ENCODE results near the gene ARGLU1.

Gene ARGLU1

DNA sequence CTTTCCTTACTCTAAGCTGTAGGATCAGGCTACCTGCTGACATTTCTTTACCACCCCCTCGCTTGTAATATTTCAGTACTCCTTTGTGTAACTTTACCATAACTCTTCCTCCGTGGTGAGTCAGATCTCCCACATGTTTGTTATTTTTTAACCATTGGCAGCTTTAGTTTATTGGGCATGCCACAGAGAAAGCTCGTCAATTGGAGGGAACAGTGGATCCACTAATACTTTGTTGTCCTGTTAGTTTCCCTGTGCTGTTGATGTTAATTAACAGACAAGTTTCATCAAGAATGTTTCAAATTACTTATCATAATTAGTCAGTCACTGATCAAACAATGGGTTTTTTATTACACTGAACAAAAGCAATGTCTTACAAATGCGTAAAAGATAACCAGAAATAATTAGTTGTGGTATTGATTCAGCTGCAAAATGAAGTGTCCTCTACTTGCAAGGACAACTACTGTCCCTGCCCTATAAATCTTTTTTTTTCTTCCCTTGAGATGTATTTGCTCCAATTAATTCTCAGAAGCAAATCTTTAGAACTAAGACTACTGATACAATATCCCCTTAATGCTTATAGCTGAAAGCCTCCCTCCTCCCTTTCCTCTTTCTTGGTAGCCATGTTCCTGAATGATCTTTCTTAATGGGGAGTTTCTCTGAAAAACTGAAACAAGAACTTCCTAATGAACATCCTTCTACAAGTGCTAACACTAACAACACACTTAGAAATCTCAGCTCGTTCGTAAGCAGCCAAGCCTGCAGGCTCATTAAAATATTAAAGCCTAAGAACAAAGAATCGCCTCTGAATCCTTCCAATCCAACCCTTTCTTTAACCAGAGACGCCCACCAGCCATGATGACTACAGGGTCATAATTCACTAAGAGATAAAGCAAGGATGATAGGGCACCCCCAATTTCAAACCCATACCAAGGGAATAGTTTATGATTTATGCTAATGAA lies 54.6 kb downstream of the ARGLU1 start:
- H4K5ac ChIP-seq (ENCODE audit: low read length) = no peak overlapping the region
- no peak for DNase-seq
- no peaks in the 10 kb centered on the region for H3K27me3 ChIP-seq (ENCODE audit: insufficient read depth, low read length, poor library complexity)
- H2BK120ac ChIP-seq (ENCODE audit: low read depth, low read length) = no peak overlapping the region
- no peak overlapping the region for H2BK5ac ChIP-seq (ENCODE audit: low read length)
- no CpG with 5 or more reads among the region's 8 CpGs for WGBS (ENCODE audit: extremely low coverage, insufficient coverage, low lambda C conversion rate)
- no peak overlapping the region for H3K4me2 ChIP-seq (ENCODE audit: low read length)
- H4K8ac ChIP-seq (ENCODE audit: low read depth, low read length) = no peak overlapping the region
- H2BK15ac ChIP-seq (replicated peaks; ENCODE audit: low read depth) = no peak overlapping the region
- peak overlapping the region; percentile 22 for H3K56ac ChIP-seq (ENCODE audit: low read length)
- no peaks in the 10 kb centered on the region for H3K36me3 ChIP-seq (ENCODE audit: control insufficient read depth, insufficient read depth, low read length)
- no peak overlapping the region for H3K27ac ChIP-seq (ENCODE audit: low read depth, low read length)
- H2AK5ac ChIP-seq (ENCODE audit: low read length) = no peak overlapping the region
- H3K18ac ChIP-seq (ENCODE audit: low read length) = no peak overlapping the region
- no peak overlapping the region for H3K4me3 ChIP-seq (ENCODE audit: low read length)
- H3K9ac ChIP-seq (ENCODE audit: low read length) = no peak overlapping the region
- H3K4me1 ChIP-seq (ENCODE audit: control insufficient read depth, low read depth, low read length) = peaks cover 2% of the 10 kb centered on the region
- no peak overlapping the region for H3K4ac ChIP-seq (ENCODE audit: low read depth, low read length)
- H3K23ac ChIP-seq (ENCODE audit: low read length) = no peak overlapping the region
- peaks cover 23% of the 10 kb centered on the region for H3K79me2 ChIP-seq (ENCODE audit: control insufficient read depth, insufficient read depth, low read length)
- peaks cover 3% of the 10 kb centered on the region for H3K79me1 ChIP-seq (ENCODE audit: low read length)

DNA sequence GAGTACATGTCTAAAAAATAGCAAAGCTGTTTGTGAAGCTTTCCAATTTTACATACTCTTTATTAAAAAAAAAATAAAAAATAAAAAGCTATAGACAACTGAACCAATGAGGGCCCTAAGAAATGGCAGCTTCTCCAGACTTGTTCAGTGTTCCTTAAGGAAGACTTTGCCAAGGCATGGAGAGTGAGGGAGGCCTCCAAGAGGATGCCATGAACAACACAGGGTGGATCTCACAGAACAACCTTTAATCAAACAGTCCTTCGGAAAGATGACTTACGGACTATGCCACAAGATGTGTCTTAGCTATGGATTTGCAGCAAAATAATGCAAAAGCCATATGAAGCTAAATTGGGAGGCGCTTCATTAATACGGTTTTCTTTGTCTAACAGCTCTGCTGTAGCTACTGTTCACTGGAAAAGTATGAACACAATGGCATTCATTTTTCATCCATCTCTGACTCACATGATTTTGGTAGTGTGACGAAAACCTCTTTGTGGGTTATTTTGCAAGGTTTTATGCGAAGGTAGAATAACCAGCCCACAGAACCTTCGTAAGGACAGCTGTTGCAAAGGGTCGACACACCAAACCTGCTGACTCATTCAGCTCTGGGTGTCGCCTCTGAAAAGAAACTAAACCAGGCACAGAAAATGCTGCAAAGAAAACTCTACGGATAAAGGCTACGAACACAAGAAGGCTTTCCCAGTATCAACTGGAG lies 60.2 kb downstream of the ARGLU1 start:
- WGBS (ENCODE audit: extremely low coverage, insufficient coverage, low lambda C conversion rate) = no CpG with 5 or more reads among the region's 11 CpGs
- peak overlapping the region; percentile 84 for H3K18ac ChIP-seq (ENCODE audit: low read length)
- DNase-seq = peak; percentile 75

DNA sequence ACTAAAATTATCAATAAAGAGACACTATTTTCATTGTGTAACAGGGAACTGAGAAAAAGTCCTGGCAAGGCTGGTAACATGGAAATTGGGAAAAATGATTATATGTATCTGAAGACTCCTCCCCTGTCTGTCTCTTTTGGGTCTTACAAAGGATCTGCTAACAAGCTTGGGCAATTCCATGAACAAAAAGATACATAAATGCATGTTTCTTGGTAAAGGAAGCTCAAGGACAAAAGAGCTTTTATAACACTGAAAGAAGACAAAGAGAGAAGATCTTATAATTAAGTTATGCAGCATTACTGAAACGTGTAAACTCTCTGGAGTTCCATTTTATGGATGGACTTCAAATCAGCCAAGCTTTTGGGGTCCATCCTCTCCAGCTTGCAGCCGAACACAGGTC lies 61.7 kb downstream of the ARGLU1 start:
- peaks cover 3% of the 10 kb centered on the region for H3K4me1 ChIP-seq (ENCODE audit: control insufficient read depth, low read depth, low read length)
- no peaks in the 10 kb centered on the region for H3K36me3 ChIP-seq (ENCODE audit: control insufficient read depth, insufficient read depth, low read length)
- no peak overlapping the region for H3K4me3 ChIP-seq (ENCODE audit: low read length)
- no peak overlapping the region for H3K4me2 ChIP-seq (ENCODE audit: low read length)
- no peak overlapping the region for H4K5ac ChIP-seq (ENCODE audit: low read length)
- H3K79me1 ChIP-seq (ENCODE audit: low read length) = peaks cover 1% of the 10 kb centered on the region
- no peak overlapping the region for H3K56ac ChIP-seq (ENCODE audit: low read length)
- no peak overlapping the region for H2BK15ac ChIP-seq (replicated peaks; ENCODE audit: low read depth)
- H3K18ac ChIP-seq (ENCODE audit: low read length) = no peak overlapping the region
- H3K23ac ChIP-seq (ENCODE audit: low read length) = no peak overlapping the region
- no peaks in the 10 kb centered on the region for H3K27me3 ChIP-seq (ENCODE audit: insufficient read depth, low read length, poor library complexity)
- H3K79me2 ChIP-seq (ENCODE audit: control insufficient read depth, insufficient read depth, low read length) = peaks cover 14% of the 10 kb centered on the region
- H2BK120ac ChIP-seq (ENCODE audit: low read depth, low read length) = no peak overlapping the region
- DNase-seq = no peak
- no CpG with 5 or more reads among the region's 2 CpGs for WGBS (ENCODE audit: extremely low coverage, insufficient coverage, low lambda C conversion rate)
- no peak overlapping the region for H2AK5ac ChIP-seq (ENCODE audit: low read length)
- no peak overlapping the region for H3K4ac ChIP-seq (ENCODE audit: low read depth, low read length)
- no peak overlapping the region for H2BK5ac ChIP-seq (ENCODE audit: low read length)
- no peak overlapping the region for H4K8ac ChIP-seq (ENCODE audit: low read depth, low read length)
- no peak overlapping the region for H3K9ac ChIP-seq (ENCODE audit: low read length)
- no peak overlapping the region for H3K27ac ChIP-seq (ENCODE audit: low read depth, low read length)

More for the DNA sequence above, 60.2 kb downstream of the ARGLU1 start:
- H3K4ac ChIP-seq (ENCODE audit: low read depth, low read length) = peak overlapping the region; percentile 55
- no peak overlapping the region for H2AK5ac ChIP-seq (ENCODE audit: low read length)
- peak overlapping the region; percentile 85 for H2BK120ac ChIP-seq (ENCODE audit: low read depth, low read length)
- peaks cover 3% of the 10 kb centered on the region for H3K4me1 ChIP-seq (ENCODE audit: control insufficient read depth, low read depth, low read length)
- no peak overlapping the region for H2BK5ac ChIP-seq (ENCODE audit: low read length)
- peaks cover 11% of the 10 kb centered on the region for H3K79me2 ChIP-seq (ENCODE audit: control insufficient read depth, insufficient read depth, low read length)
- H3K56ac ChIP-seq (ENCODE audit: low read length) = peak overlapping the region; percentile 52
- no peaks in the 10 kb centered on the region for H3K36me3 ChIP-seq (ENCODE audit: control insufficient read depth, insufficient read depth, low read length)
- no peak overlapping the region for H2BK15ac ChIP-seq (replicated peaks; ENCODE audit: low read depth)
- H3K4me3 ChIP-seq (ENCODE audit: low read length) = no peak overlapping the region
- H3K79me1 ChIP-seq (ENCODE audit: low read length) = peaks cover 1% of the 10 kb centered on the region
- no peak overlapping the region for H4K5ac ChIP-seq (ENCODE audit: low read length)
- no peak overlapping the region for H4K8ac ChIP-seq (ENCODE audit: low read depth, low read length)
- no peak overlapping the region for H3K4me2 ChIP-seq (ENCODE audit: low read length)
- no peak overlapping the region for H3K27ac ChIP-seq (ENCODE audit: low read depth, low read length)
- no peak overlapping the region for H3K9ac ChIP-seq (ENCODE audit: low read length)
- H3K23ac ChIP-seq (ENCODE audit: low read length) = no peak overlapping the region
- H3K27me3 ChIP-seq (ENCODE audit: insufficient read depth, low read length, poor library complexity) = no peaks in the 10 kb centered on the region

DNA sequence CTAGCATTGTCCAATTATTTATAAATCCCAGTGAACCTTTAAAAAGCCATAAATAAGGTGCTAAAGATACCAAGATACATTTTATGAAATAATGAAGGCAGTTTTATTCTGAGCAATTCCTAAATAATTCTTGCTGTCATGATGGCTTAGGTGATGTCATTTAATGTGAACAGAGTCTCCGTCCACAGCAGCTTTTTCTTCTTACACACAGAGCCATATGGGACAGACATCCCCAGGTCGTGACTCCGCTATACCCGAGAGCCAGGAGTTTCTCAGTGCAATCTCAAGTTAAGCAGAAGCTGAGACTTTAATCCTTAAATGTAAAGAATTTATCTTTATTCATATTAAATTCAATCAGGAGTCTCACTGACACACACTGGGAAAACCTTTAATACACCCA lies 62.2 kb downstream of the ARGLU1 start:
- Histone ChIP-seq H3K4me1 (ENCODE audit: control insufficient read depth, low read depth, low read length) (peaks cover 3% of the 10 kb centered on the region), H4K8ac (ENCODE audit: low read depth, low read length) (no peak overlapping the region), H3K18ac (ENCODE audit: low read length) (no peak overlapping the region), H3K4ac (ENCODE audit: low read depth, low read length) (no peak overlapping the region), H3K56ac (ENCODE audit: low read length) (no peak overlapping the region), H3K4me2 (ENCODE audit: low read length) (no peak overlapping the region), H3K4me3 (ENCODE audit: low read length) (no peak overlapping the region), H2BK5ac (ENCODE audit: low read length) (no peak overlapping the region), H3K79me2 (ENCODE audit: control insufficient read depth, insufficient read depth, low read length) (peaks cover 14% of the 10 kb centered on the region), H2BK120ac (ENCODE audit: low read depth, low read length) (no peak overlapping the region), H3K23ac (ENCODE audit: low read length) (no peak overlapping the region), H3K27ac (ENCODE audit: low read depth, low read length) (no peak overlapping the region), H2AK5ac (ENCODE audit: low read length) (no peak overlapping the region), H3K79me1 (ENCODE audit: low read length) (peaks cover 1% of the 10 kb centered on the region), H2BK15ac (replicated peaks; ENCODE audit: low read depth) (no peak overlapping the region), H3K36me3 (ENCODE audit: control insufficient read depth, insufficient read depth, low read length) (no peaks in the 10 kb centered on the region), H4K5ac (ENCODE audit: low read length) (no peak overlapping the region), H3K9ac (ENCODE audit: low read length) (no peak overlapping the region), H3K27me3 (ENCODE audit: insufficient read depth, low read length, poor library complexity) (no peaks in the 10 kb centered on the region)
- WGBS (ENCODE audit: extremely low coverage, insufficient coverage, low lambda C conversion rate) = no CpG with 5 or more reads among the region's 4 CpGs
- DNase-seq = no peak

DNA sequence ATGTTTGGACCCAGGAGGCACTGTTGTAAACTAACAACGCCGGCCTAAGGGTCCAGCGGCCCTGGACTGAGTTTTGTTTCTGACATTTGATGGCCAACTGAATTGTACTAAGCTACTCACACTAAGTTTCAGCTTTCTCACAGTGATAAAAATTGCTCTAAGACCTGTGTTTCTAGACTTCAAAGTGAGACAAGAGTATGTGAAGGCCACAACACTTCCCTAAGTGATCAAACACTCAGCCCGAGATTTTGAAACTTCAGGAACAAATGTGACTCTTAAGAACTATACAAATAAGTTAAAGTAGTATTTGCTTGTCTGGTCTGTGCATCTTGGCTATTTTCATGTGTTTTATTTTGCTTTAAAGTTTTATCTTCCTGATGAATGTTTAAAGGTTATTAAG lies 62.6 kb downstream of the ARGLU1 start:
- H3K56ac ChIP-seq (ENCODE audit: low read length) = no peak overlapping the region
- H2BK15ac ChIP-seq (replicated peaks; ENCODE audit: low read depth) = no peak overlapping the region
- no peak overlapping the region for H4K5ac ChIP-seq (ENCODE audit: low read length)
- no peaks in the 10 kb centered on the region for H3K36me3 ChIP-seq (ENCODE audit: control insufficient read depth, insufficient read depth, low read length)
- DNase-seq = no peak
- no peak overlapping the region for H3K4me3 ChIP-seq (ENCODE audit: low read length)
- no peak overlapping the region for H3K9ac ChIP-seq (ENCODE audit: low read length)
- H3K23ac ChIP-seq (ENCODE audit: low read length) = no peak overlapping the region
- no peak overlapping the region for H2BK5ac ChIP-seq (ENCODE audit: low read length)
- H4K8ac ChIP-seq (ENCODE audit: low read depth, low read length) = no peak overlapping the region
- H2BK120ac ChIP-seq (ENCODE audit: low read depth, low read length) = no peak overlapping the region
- peaks cover 4% of the 10 kb centered on the region for H3K4me1 ChIP-seq (ENCODE audit: control insufficient read depth, low read depth, low read length)
- H3K18ac ChIP-seq (ENCODE audit: low read length) = no peak overlapping the region
- no peak overlapping the region for H2AK5ac ChIP-seq (ENCODE audit: low read length)
- H3K4me2 ChIP-seq (ENCODE audit: low read length) = no peak overlapping the region
- H3K79me2 ChIP-seq (ENCODE audit: control insufficient read depth, insufficient read depth, low read length) = peaks cover 15% of the 10 kb centered on the region
- H3K27ac ChIP-seq (ENCODE audit: low read depth, low read length) = no peak overlapping the region
- no peak overlapping the region for H3K4ac ChIP-seq (ENCODE audit: low read depth, low read length)
- no CpG with 5 or more reads among the region's 4 CpGs for WGBS (ENCODE audit: extremely low coverage, insufficient coverage, low lambda C conversion rate)
- peaks cover 1% of the 10 kb centered on the region for H3K79me1 ChIP-seq (ENCODE audit: low read length)
- no peaks in the 10 kb centered on the region for H3K27me3 ChIP-seq (ENCODE audit: insufficient read depth, low read length, poor library complexity)

All from mesendoderm (in vitro differentiated cells).